ENCODE measurements around the gene SDK1.

Gene SDK1

GRCh38 chr7:3879355-3880075, 578.5 kb downstream of the SDK1 start:
- TF ChIP-seq CTCF (IDR thresholded peaks at IDR 0.05; ENCODE audit: low read depth, low read length, missing control alignments), result no peak
- no peak overlapping the region for H3K4me3 ChIP-seq (replicated peaks; ENCODE audit: low read depth, low read length)
- no peak for DNase-seq (ENCODE audit: extremely low read depth, low read depth)

- DNase-seq (ENCODE audit: extremely low read depth, low read depth), result no peak
- no peak overlapping the region for H3K4me3 ChIP-seq (replicated peaks; ENCODE audit: low read depth, low read length)
- no peak for TF ChIP-seq CTCF (IDR thresholded peaks at IDR 0.05; ENCODE audit: low read depth, low read length, missing control alignments)
These were observed 579.4 kb downstream of the SDK1 start for GRCh38 chr7:3880228-3880987.

- TF ChIP-seq CTCF (IDR thresholded peaks at IDR 0.05; ENCODE audit: low read depth, low read length, missing control alignments), result no peak
- DNase-seq (ENCODE audit: extremely low read depth, low read depth), result no peak
These were observed 581.7 kb downstream of the SDK1 start for GRCh38 chr7:3882782-3883181.

GRCh38 chr7:3884543-3884942, 583.5 kb downstream of the SDK1 start:
- no peak for TF ChIP-seq CTCF (IDR thresholded peaks at IDR 0.05; ENCODE audit: low read depth, low read length, missing control alignments)
- no peak for DNase-seq (ENCODE audit: extremely low read depth, low read depth)
- no peak overlapping the region for H3K4me3 ChIP-seq (replicated peaks; ENCODE audit: low read depth, low read length)

More at GRCh38 chr7:3882782-3883181, 581.7 kb downstream of the SDK1 start:
- H3K4me3 ChIP-seq (replicated peaks; ENCODE audit: low read depth, low read length), result no peak overlapping the region

GRCh38 chr7:3887096-3887690, 586.1 kb downstream of the SDK1 start:
- TF ChIP-seq CTCF (IDR thresholded peaks at IDR 0.05; ENCODE audit: low read depth, low read length, missing control alignments), result no peak
- H3K4me3 ChIP-seq (replicated peaks; ENCODE audit: low read depth, low read length), result no peak overlapping the region
- DNase-seq (ENCODE audit: extremely low read depth, low read depth), result no peak

- H3K4me3 ChIP-seq (replicated peaks; ENCODE audit: low read depth, low read length), result no peak overlapping the region
- no peak for DNase-seq (ENCODE audit: extremely low read depth, low read depth)
- TF ChIP-seq CTCF (IDR thresholded peaks at IDR 0.05; ENCODE audit: low read depth, low read length, missing control alignments), result no peak
These were observed 587.0 kb downstream of the SDK1 start for GRCh38 chr7:3888096-3888495.
